GM20000 (cell line): ENCODE data around the gene FLYWCH1.
A peak's percentile ranks its signal among the peaks of the same experiment; 100 is the strongest.
"Not testable (repeated sequence)": the region's sequence is repeated elsewhere in the genome, so short reads cannot be mapped to it uniquely, and the experiment has no call there.

Experiments used
- DNase-seq: peaks from one replicate; pipeline ENCODE4 v3.0.0; 2012; ENCODE audit warnings: low spot score
- CTCF ChIP-seq: IDR thresholded peaks from 2 replicates; pipeline ENCODE4 v1.5.1; 2012; ENCODE audit warnings: mild to moderate bottlenecking, control low read depth; ENCODE audit errors: extremely low read depth, missing control alignments

FLYWCH1 gene

GRCh38 chr16:2907084-2907753 is 4.5 kb upstream of the FLYWCH1 start:
- peak; percentile 16 for TF ChIP-seq CTCF
- not testable (repeated sequence) for DNase-seq

- no peak for TF ChIP-seq CTCF
- no peak for DNase-seq
These were observed 1.2 kb upstream of the FLYWCH1 start for GRCh38 chr16:2910441-2910969.

- no peak for TF ChIP-seq CTCF
- DNase-seq = no peak
These were observed 834 bp downstream of the FLYWCH1 start for GRCh38 chr16:2912330-2913199.

DNA sequence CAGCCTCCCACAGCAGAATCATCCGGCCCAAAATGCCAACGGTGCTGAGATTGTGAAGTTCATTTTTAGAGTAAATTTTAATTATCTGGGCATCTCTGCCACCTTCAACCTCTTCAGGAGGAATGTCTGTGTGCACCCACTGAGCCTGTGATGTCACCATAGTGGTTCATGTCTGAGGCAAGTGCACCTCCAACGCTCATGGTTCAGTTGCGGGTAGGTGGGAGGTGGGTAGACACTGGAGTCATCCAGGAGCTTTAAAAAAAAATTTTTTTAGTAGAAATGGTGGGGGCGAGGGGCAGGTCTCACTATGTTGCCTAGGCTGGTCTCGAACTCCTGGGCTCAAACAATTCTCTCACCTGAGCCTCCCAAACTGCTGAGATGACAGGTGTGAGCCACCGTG is 1.9 kb downstream of the FLYWCH1 start:
- no peak for DNase-seq
- TF ChIP-seq CTCF = no peak

DNA sequence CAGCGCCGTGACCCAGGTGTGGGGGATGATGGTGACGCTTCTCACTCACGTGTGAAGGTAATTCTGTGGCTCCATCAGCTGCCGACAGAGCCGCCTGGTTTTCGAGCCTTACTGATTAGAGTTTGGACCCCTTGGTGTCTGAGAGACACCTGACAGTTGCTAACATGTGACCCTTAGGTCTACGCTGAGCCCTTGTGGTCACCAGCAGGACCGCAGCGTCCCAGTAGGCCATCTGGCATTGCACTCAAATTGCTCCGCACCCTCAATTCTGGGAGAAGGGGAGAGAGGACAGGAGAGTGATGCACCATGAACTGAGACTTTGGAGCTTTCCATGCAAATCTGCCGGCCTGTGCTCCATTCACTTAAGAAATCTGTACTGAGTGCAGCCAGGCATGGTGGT is 2.5 kb downstream of the FLYWCH1 start:
- no peak for DNase-seq
- TF ChIP-seq CTCF = no peak

DNA sequence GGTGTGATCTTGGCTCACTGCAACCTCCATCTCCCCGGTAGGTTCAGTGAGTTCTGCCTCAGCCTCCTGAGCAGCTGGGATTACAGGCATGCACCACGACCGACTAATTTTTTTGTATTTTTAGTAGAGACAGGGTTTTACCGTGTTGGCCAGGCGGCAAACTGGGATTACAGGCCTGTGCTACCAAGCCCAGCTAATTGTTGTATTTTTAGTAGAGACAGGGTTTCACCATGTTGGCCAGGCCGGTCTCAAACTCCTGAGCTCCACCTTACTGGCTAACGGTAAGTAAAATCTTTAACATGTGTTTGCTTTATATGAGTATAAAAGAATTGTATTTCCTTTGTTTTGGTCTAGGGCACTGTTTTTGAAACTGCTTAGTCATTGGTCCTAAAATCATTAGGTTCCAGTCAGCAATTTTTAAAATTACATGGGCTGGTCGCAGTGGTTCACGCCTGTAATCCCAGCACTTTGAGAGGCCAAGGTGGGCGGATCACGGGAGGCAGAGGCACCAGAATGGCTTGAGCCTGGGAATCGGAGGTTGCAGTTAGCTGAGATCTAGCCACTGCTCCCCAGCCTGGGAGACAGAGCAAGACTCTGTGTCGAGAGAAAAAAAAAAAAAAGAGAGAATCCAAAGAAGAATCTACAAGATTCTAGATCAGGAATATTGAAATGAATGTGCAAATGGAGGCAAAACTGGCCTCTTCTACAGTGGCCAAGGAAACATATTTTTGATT is 3.6 kb downstream of the FLYWCH1 start:
- no peak for DNase-seq
- no peak for TF ChIP-seq CTCF
